Endothelial cell of hepatic sinusoid (primary cell): ENCODE data around the gene RADIL.
"Not testable (repeated sequence)": the region's sequence is repeated elsewhere in the genome, so short reads cannot be mapped to it uniquely, and the experiment has no call there.

ENCODE experiments used
- in situ Hi-C: cut with HindIII; loops from 2 replicates; pipeline ENCODE4 v1.10.0; 2017; ENCODE audit warnings: low sequenced_read_pairs

The RADIL gene

DNA sequence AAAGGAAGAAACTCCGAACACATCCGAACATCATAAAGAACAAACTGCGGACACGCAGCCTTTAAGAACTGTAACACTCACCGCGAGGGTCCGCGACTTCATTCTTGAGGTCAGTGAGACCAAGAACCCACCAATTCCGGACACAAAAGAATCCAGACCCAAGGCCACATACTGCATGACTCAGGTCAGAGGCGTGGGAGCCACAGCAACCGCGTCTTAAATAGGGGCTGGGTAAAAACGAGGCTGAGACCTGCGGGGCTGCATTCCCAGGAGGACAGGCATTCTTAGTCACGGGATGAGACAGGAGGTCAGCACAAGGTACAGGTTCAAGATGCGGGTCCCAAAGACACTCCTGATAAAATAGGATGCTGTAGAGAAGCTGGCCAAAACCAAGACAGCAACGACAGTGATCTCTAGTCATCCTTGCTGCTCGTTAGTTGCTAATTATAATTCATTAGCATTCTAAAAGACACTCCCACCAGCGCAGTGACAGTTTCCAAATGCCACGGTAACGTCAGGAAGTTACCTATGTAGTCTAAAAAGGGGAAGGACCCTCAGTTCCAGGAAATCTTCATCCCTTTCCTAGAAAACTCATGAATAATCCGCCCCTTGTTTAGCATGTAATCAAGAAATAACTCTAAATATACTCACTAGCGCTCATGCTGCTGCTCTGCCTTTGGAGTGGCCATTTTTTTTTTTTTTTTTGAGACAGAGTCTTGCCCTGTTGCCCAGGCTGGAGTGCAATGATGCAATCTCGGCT, 88.7 kb downstream of the RADIL start:
- in situ Hi-C loops = no loop called here

DNA sequence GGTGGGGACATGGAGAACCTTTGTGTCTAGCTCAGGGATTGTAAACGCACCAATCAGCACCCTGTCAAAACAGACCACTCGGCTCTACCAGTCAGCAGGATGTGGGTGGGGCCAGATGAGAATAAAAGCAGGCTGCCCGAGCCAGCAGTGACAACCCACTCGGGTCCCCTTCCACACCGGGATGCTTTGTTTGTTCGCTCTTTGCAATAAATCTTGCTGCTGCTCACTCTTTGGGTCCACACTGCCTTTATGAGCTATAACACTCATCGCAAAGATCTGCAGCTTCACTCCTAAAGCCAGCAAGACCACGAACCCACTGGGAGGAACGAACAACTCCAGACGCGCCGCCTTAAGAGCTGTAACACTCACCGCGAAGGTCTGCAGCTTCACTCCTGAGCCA, 89.3 kb downstream of the RADIL start:
- in situ Hi-C loops = not testable (repeated sequence)

GRCh38 chr7:4793385-4793993, 90.0 kb downstream of the RADIL start:
- in situ Hi-C loops = not testable (repeated sequence)

DNA sequence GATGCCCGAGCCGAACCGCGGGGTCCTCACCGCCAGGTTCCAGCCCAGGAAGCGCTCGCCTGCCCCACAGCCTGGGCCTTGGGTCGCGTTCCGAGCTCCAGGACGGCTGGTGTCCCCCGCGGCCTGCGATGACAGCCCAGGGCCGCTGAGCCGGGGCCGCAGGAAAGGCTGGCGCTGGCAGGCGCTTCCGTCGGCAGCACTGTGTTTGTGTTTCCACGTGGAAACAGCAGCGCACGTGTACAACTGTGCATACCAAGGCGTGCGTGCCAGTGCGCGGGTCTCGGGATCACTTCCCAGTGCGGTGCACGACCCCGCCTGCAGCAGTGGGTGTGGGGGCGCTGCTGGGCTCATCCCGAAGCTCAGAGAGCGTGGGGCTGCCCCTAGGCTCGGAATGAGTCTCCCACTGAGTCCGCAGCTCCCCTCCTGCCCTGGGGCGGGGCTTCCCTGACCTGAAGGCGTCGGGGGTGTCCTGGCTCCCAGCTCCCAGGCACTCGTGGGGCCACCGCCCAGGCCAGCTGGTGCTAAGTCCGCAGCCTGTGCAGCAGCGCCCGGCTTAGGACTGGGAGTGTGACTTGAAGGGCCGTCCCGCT, 90.9 kb downstream of the RADIL start:
- in situ Hi-C loops = no loop called here

- in situ Hi-C loops = no loop called here
Observed at GRCh38 chr7:4791738-4792536, 91.6 kb downstream of the RADIL start.

- in situ Hi-C loops = no loop called here
Observed at GRCh38 chr7:4791101-4791737, 92.3 kb downstream of the RADIL start.

DNA sequence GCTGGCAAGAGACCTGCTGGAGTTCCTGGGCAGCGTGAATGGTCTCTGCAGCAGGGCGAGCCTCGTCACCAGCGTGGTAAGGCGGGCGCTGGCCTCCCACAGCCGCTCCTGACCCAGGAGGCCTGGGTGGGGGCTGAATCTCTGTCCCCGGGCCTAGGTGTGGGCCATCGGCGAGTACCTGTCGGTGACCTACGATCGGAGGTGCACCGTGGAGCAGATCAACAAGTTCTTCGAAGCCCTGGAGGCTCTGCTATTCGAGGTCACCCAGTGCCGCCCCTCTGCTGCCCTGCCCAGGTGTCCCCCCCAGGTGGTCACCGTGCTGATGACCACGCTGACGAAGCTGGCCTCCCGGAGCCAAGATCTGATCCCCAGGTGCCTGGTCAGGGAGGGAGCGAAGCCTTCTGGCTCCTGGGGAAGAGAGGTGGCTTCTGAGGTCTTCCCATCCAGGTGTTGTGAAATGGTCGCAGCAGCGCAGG, 93.0 kb downstream of the RADIL start:
- in situ Hi-C loops = no loop called here

DNA sequence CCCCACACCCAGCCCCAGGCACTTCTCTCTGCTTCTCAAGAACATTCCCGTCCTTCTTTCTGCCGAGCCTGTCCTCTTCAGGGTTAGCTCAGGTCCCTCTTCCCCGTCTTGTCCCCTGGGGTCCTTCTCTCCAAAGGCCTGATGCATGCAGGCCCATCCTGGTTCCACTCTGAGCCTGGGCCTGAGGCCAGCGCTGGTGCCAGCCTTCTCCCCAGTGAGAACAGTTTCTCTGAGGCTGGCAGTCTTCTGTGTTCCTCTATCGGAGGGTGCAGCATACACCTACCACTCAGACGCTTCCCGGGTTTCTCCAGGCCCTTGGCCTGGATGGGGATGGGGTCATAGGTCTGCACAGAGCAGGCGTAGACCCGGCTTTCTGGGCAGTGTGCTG, 93.4 kb downstream of the RADIL start:
- in situ Hi-C loops = no loop called here

- in situ Hi-C loops = no loop called here
Observed at GRCh38 chr7:4789194-4790077, 94.1 kb downstream of the RADIL start.

GRCh38 chr7:4788627-4789189, 94.8 kb downstream of the RADIL start:
- in situ Hi-C loops = no loop called here

DNA sequence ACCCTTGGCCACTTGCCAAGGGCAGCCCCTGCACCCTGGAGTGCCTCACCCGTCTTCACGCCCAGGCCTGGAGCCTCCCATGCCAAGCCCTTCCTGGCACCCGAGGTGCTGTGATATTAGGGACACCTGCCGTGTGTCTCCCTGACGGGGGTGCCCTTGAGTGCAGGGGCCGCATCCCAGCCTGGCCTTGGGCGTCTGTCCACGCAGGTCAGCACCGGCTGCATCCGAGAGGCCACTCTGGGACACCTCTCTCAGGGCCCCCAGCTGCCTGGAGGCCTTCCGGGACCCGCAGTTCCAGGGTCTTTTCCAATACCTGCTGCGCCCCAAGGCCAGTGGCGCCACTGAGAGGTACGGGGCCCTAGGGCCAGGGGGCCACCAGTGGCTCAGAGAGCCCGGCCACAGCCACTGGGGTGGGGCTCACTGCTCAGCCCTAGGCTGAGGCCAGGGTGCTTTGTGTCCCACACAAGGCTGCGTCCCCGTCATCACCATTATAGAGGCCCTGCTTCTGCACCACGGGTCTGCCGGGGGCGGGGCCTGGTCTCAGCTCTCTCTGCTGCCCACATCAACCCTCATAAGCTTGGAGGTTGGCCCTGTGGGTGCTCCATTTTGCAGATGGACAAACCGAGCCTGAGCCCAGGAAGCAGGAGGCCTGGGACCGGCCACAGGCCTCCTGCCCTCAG, 95.4 kb downstream of the RADIL start:
- in situ Hi-C loops = no loop called here

DNA sequence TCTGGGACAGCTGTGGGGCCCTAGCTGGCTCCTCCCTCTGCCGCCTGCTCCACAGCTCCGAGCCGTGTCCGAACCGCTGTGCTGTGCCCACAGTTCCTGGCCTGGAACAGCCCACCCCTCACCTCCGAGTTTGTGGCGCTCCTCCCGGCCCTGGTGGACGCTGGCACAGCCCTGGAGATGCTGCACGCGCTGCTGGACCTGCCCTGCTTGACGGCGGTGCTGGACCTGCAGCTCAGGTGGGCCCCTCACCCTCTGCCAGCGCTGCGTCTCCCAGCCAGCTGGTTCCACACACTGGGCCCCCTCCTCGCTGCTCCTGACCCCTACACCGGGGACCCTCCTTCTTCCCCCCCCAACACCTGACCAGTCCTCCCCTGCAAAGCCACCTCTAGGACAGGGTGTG, 96.0 kb downstream of the RADIL start:
- in situ Hi-C loops = no loop called here

DNA sequence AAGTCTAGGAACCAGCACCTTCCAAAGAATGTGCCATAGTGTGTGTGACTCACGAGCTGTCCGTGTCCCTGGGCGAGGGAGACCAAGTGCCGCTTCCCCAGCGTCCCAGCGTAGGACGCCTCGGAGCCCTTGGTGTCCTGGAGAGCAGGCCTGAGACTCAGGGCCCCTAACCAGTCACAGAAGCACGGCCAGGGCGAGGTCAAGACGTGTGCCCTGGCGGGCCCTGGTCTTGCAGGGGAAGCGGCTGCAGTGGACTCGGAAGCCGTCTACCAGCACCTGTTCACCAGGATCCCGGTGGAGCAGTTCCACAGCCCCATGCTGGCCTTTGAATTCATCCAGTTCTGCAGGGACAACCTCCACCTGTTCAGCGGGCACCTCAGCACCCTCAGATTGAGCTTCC, 97.5 kb downstream of the RADIL start:
- in situ Hi-C loops = no loop called here

DNA sequence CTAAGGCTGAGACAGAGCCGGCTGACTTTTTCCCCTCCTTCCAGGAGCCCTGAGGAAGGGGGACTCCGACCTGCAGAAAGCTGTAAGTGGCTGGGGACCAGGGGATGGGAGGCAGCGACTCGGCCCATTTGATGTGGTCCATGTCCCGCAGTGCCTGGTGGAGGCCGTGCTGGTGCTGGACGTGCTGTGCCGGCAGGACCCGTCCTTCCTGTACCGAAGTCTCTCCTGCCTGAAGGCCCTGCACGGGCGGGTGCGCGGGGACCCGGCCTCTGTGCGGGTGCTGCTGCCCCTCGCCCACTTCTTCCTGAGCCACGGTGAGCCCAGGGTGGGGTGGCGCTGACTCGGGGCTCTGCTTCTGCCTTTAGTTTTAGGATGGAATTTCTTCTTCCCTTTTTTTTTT, 98.1 kb downstream of the RADIL start:
- in situ Hi-C loops = no loop called here

GRCh38 chr7:4784799-4785198, 98.7 kb downstream of the RADIL start:
- in situ Hi-C loops = no loop called here

- in situ Hi-C loops = no loop called here
Observed at GRCh38 chr7:4783762-4784351, 99.7 kb downstream of the RADIL start.

DNA sequence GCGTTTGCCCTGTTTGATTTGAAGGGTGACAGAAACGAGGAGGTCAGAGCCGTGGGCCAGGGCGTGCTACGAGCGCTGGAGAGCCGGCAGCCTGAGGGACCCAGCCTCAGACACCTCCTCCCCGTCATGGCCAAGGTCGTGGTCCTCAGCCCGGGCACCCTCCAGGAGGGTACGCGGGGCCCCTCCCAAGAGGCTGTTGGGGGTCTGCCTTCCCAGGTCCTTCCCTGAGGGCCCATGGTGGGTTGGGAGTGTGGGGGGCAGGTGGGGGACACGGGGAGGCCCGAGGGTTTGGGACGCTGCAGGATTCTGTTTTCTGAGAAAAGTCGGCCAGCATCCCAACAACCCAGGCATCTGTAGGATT, 100.2 kb downstream of the RADIL start:
- in situ Hi-C loops = no loop called here

DNA sequence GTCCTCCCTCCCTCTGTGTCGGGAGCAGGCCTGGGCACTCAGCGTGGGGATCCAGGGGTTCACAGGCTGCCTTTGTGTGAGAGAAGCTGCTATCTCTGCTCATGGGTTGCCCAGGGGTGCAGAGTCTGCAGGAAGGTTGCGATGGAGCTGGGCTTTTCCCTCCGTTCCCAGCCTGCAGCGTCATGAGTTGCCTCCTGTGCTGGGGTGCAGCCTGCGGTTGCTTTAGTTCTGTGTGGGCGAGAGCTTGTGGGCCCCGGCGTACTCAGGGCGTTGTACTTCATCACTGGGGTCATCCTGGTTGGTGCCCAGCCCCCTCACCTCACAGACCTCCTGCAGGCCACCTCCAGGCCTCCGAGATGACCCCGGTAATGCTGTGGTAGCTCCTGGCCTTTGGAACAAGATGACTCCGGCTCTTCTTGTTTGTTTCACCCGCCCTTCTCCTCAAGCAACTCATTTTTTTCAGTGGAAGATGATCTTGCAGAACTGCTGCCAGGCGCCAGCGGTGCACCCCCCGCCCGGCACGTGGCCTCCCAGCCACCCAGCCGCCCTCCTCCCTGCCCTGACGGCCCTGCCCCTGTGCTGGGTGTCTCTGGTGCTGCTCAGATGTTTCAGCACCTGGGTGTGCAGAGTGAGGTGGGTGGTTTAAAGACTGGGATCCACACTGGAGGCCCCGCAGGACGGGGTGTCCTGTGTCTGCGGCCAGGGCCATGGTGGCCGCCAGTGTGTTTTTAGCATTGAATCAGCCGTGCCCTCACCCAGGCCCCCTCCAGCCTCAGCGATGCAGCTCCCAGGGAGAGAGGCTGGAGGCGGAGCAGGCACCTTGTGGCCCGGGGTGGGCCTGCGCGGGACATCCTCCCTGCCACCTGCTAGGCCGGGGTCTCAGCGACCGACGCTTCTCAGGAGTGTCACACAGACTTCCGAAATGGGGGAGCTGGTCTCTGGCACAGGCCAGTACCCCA, 100.9 kb downstream of the RADIL start:
- in situ Hi-C loops = no loop called here
